Adrenal gland (tissue), 5 donors: Measurements from ENCODE around the gene HIVEP1.

Source experiments
- POLR2A ChIP-seq, 2 donors: fragments of 450-650 bp; IDR thresholded peaks; one replicate each; pipeline ENCODE4 v1.6.1; 2017; ENCODE audit warnings: antibody characterized with exemption in 2 of 2, mild to moderate bottlenecking in 2 of 2, moderate library complexity in 1 of 2
- TF ChIP-seq, protein P1 (sequence below), 6 experiments: fragments of 450-650 bp in 4 of 6; fragments of 200-600 bp in 2 of 6; sonication (generic) in 1 of 6; IDR thresholded peaks; 1 replicate in 5 of 6; 2 replicates in 1 of 6; pipeline versions ENCODE4 v1.5.1 to v1.8.0; 2016 to 2021; ENCODE audit warnings: antibody characterized with exemption in 6 of 6, mild to moderate bottlenecking in 2 of 6, moderate library complexity in 1 of 6
- donor health status: DM: no; HTN: no; CAD: no.

DNA sequence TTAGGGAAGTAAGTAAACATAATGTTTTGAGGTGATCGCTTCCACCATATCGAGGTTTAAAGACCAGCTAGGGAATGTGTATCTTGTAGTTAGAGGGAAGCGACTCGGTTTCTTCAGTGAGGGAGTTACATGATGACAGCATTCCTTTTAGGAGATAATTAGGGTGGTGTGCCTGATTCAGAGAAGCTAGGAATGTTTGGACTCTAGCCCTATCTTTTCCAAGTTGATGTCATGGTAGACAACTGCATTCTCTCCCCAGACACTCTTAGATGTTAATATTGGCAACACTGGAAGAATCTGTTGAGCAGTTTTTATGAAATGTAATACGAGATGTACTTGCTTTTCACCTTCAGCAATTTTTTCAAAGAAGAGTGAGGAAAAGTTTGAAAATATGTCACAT is 12.9 kb upstream of the HIVEP1 start:
- no peak for TF ChIP-seq POLR2A (IDR thresholded peaks at IDR 0.05)
- TF ChIP-seq, protein P1, sequence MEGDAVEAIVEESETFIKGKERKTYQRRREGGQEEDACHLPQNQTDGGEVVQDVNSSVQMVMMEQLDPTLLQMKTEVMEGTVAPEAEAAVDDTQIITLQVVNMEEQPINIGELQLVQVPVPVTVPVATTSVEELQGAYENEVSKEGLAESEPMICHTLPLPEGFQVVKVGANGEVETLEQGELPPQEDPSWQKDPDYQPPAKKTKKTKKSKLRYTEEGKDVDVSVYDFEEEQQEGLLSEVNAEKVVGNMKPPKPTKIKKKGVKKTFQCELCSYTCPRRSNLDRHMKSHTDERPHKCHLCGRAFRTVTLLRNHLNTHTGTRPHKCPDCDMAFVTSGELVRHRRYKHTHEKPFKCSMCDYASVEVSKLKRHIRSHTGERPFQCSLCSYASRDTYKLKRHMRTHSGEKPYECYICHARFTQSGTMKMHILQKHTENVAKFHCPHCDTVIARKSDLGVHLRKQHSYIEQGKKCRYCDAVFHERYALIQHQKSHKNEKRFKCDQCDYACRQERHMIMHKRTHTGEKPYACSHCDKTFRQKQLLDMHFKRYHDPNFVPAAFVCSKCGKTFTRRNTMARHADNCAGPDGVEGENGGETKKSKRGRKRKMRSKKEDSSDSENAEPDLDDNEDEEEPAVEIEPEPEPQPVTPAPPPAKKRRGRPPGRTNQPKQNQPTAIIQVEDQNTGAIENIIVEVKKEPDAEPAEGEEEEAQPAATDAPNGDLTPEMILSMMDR (IDR thresholded peaks at IDR 0.05): no peak
